ACC112 (cell line): Measurements from ENCODE around the gene GH2.
"Not testable (repeated sequence)": the region's sequence is repeated elsewhere in the genome, so short reads cannot be mapped to it uniquely, and the experiment has no call there.

Experiments
- H2AFZ ChIP-seq: fragments of 200-600 bp; sonication (generic); one replicate; pipeline ENCODE4 v1.6.0; 2017; ENCODE audit warnings: antibody characterized with exemption, low read length; ENCODE audit not compliant: unreplicated experiment
- H3K27ac ChIP-seq: fragments of 200-600 bp; sonication (generic); 2 replicates; pipeline ENCODE4 v1.5.1; 2014; ENCODE audit warnings: low read depth, mild to moderate bottlenecking, antibody characterized with exemption, low read length, moderate library complexity
- H3K27me3 ChIP-seq: fragments of 200-600 bp; sonication (generic); 2 replicates; pipeline ENCODE4 v1.6.1; 2014; ENCODE audit warnings: mild to moderate bottlenecking, antibody characterized with exemption, low read length, moderate library complexity, mixed read lengths; ENCODE audit not compliant: insufficient read depth
- H3K36me3 ChIP-seq: fragments of 200-600 bp; sonication (generic); 2 replicates; pipeline ENCODE4 v1.6.1; 2016; ENCODE audit warnings: mild to moderate bottlenecking, antibody characterized with exemption, low read length, moderate library complexity, mixed read lengths; ENCODE audit not compliant: insufficient read depth
- H3K4me1 ChIP-seq: fragments of 200-600 bp; sonication (generic); one replicate; pipeline ENCODE4 v1.6.1; 2016; ENCODE audit warnings: low read length, mixed read lengths; ENCODE audit not compliant: insufficient read depth, unreplicated experiment, control insufficient read depth
- H3K4me3 ChIP-seq: fragments of 200-600 bp; sonication (generic); 2 replicates; pipeline ENCODE4 v1.5.1; 2014; ENCODE audit warnings: mild to moderate bottlenecking, low read depth, low read length
- H3K79me2 ChIP-seq: fragments of 200-600 bp; sonication (generic); one replicate; pipeline ENCODE4 v1.6.0; 2016; ENCODE audit warnings: low read length; ENCODE audit not compliant: control insufficient read depth, unreplicated experiment, insufficient read depth

GH2 gene

DNA sequence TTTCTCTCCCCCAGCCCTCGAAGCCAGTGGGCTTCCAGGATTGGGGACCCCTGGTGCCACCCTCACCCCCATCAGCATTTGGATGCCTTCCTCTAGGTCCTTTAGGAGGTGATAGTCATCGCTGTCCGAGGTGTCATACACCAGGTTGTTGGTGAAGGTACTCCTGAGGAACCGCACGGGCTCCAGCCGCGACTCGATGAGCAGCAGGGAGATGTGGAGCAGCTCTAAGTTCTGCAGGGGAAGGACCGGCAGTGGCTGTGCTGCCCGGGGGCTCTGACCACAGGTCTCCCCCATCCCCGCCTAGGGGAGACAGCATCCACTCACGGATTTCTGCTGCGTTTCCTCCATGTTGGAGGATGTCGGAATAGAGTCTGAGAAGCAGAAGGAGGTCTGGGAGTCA is 28.4 kb upstream of the GH2 start:
- H3K36me3 ChIP-seq = no peaks in the 10 kb centered on the region
- no peaks in the 10 kb centered on the region for H3K79me2 ChIP-seq
- no peak overlapping the region for H3K27ac ChIP-seq
- no peaks in the 10 kb centered on the region for H3K4me1 ChIP-seq
- H2AFZ ChIP-seq = no peak overlapping the region
- H3K4me3 ChIP-seq = no peak overlapping the region
- H3K27me3 ChIP-seq = peaks cover 13% of the 10 kb centered on the region; the same call in 1 of the 2 replicates

DNA sequence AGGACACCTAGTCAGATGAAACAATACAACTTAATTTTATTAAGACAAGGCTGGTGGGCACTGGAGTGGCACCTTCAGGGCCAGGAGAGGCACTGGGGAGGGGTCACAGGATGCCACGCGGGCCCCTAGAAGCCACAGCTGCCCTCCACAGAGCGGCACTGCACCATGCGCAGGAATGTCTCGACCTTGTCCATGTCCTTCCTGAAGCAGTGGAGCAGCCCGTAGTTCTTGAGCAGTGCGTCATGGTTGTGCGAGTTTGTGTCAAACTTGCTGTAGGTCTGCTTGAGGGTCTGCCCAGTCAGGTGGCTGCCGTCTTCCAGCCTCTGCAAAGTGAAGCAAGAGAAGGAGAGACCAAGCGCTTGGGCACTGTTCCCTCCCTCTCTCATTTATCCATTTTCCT is 27.8 kb upstream of the GH2 start:
- not testable (repeated sequence) for H3K4me1 ChIP-seq, H3K4me3 ChIP-seq, H3K79me2 ChIP-seq, H3K27ac ChIP-seq, H3K36me3 ChIP-seq, H2AFZ ChIP-seq
- peaks cover 13% of the 10 kb centered on the region; the same call in 1 of the 2 replicates for H3K27me3 ChIP-seq

GRCh38 chr17:63907161-63907778 is 25.5 kb upstream of the GH2 start:
- H3K36me3 ChIP-seq, H3K4me1 ChIP-seq, H3K79me2 ChIP-seq, H2AFZ ChIP-seq, H3K27ac ChIP-seq, H3K4me3 ChIP-seq: not testable (repeated sequence)
- H3K27me3 ChIP-seq = peaks cover 13% of the 10 kb centered on the region; the same call in 1 of the 2 replicates

DNA sequence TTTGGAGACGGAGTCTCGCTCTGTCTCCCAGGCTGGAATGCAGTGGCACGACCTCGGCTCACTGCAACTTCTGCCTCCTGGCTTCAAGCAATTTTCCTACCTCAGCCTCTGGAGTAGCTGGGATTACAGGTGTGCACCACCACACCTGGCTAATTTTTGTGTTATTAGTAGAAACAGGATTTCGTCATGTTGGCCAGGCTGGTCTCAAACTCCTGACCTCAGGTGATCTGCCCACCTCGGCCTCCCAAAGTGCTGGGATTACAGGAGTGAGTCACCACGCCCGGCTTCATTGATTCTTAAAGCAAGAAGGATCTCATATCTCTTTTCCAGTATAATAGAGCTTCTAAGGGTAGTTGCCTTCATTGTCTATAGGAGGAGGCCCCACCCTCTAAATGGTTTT is 23.1 kb upstream of the GH2 start:
- H3K27me3 ChIP-seq, H3K79me2 ChIP-seq, H3K36me3 ChIP-seq, H3K4me1 ChIP-seq, H3K4me3 ChIP-seq, H3K27ac ChIP-seq, H2AFZ ChIP-seq: not testable (repeated sequence)

- H3K4me1 ChIP-seq, H3K4me3 ChIP-seq, H2AFZ ChIP-seq, H3K27ac ChIP-seq, H3K79me2 ChIP-seq, H3K36me3 ChIP-seq, H3K27me3 ChIP-seq: not testable (repeated sequence)
Measured at GRCh38 chr17:63903787-63904201, 22.1 kb upstream of the GH2 start.

DNA sequence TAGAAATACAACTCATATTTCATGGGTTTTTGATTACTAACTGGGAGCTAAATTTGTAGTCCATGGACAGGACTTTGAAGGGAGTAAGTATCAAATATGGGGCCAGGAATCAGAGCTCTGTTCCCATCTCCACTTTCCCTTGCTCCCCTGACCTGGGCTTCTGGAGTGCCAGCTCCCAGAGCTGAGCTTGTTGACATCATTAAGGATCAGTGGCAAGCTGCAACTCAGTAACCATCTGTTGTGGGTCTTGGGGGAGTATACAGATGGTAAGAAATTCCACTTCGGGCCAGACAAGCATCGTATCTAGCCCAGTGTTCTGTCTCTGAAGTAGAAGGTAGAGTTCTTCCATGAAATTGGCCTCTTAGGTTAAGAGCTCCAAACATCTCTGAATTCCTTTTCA is 20.2 kb upstream of the GH2 start:
- H3K4me1 ChIP-seq, H2AFZ ChIP-seq, H3K27ac ChIP-seq, H3K79me2 ChIP-seq, H3K4me3 ChIP-seq, H3K36me3 ChIP-seq, H3K27me3 ChIP-seq: not testable (repeated sequence)

GRCh38 chr17:63898899-63899798 is 17.4 kb upstream of the GH2 start:
- H3K27me3 ChIP-seq, H3K27ac ChIP-seq, H3K36me3 ChIP-seq, H3K79me2 ChIP-seq, H2AFZ ChIP-seq, H3K4me3 ChIP-seq, H3K4me1 ChIP-seq: not testable (repeated sequence)

- not testable (repeated sequence) for H3K79me2 ChIP-seq, H2AFZ ChIP-seq, H3K36me3 ChIP-seq, H3K4me1 ChIP-seq, H3K27ac ChIP-seq, H3K27me3 ChIP-seq, H3K4me3 ChIP-seq
Measured at GRCh38 chr17:63896524-63897354, 15.0 kb upstream of the GH2 start, which contains the start of gene CSH1. Gene CSH1 (minus strand): TSS chr17:63896574. CDS start chr17:63896511, 63 bp downstream.

GRCh38 chr17:63894821-63895220 is 13.1 kb upstream of the GH2 start:
- H3K79me2 ChIP-seq, H3K4me1 ChIP-seq, H3K27me3 ChIP-seq, H2AFZ ChIP-seq, H3K27ac ChIP-seq, H3K36me3 ChIP-seq, H3K4me3 ChIP-seq: not testable (repeated sequence)

GRCh38 chr17:63894021-63894420 is 12.3 kb upstream of the GH2 start:
- H3K27me3 ChIP-seq, H3K27ac ChIP-seq, H3K4me1 ChIP-seq, H3K4me3 ChIP-seq, H2AFZ ChIP-seq, H3K79me2 ChIP-seq, H3K36me3 ChIP-seq: not testable (repeated sequence)
